ENCODE results near the gene ZBTB5. TPM values are rescaled to one million over a fixed set of nuclear protein-coding genes. Genes with fewer than 3 reads are reported as not detected.

ZBTB5 gene
- total and polyA plus RNA-seq, 2 donors from 2014 or later: 6.1 to 14.1 TPM

DNA sequence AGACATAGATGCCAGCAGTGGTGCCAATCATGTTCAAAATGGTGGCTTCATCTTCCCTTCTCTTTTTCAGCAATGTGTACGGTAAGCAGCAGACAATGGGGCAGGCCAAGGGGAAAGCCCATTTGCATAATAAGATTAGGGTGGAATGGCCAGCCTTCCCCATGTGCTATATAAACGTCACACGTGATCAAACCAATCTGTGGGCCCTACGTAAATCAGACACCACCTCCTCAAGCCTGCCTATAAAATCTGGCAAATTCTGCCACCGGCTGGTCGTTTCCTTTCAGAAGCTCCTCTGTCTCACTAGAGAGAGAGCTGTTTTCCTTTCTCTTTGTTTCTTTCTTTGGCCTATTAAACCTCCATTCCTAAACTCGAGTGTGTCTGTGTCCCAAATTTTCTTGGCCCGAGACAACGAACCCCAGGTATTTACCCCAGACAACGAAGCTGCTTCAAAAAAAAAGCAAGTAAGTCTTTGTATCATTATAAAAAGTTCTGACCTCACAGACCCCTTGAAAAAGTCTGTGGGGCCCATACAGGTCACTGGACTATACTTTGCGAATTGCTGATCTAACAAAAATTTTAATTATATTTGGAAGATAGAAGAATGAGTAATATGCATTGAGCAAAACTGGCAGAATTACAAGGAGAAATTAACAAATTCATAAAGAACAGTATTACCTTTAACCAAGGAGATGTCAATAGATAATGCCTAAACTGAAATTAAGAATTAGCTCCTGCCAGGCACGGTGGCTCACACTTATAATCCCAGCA lies 15.2 kb downstream of the ZBTB5 start:
- Histone ChIP-seq H3K4me3 (ENCODE audit: low read length in 3 of 3) (no peak overlapping the region), H3K27me3 (ENCODE audit: control insufficient read depth, insufficient read depth, low read length) (no peaks in the 10 kb centered on the region), H3K4me1 (ENCODE audit: control insufficient read depth in 2 of 3, insufficient read depth in 2 of 3, low read depth in 1 of 3, low read length in 3 of 3) (peaks cover 0 to 14% (median 11%) of the 10 kb centered on the region in 3 donors), H3K9ac (ENCODE audit: low read length in 3 of 3) (no peak overlapping the region), H3K27ac (ENCODE audit: low read depth in 2 of 2, low read length in 2 of 2) (no peak overlapping the region), H3K36me3 (ENCODE audit: control insufficient read depth in 2 of 3, insufficient read depth in 3 of 3, low read length in 3 of 3) (no peaks in the 10 kb centered on the region), H3K9me3 (ENCODE audit: control insufficient read depth in 2 of 3, insufficient read depth in 1 of 3, low read length in 3 of 3) (peaks cover 0 to under 1% (median 0%) of the 10 kb centered on the region in 3 donors)
- no peak for DNase-seq
- TF ChIP-seq CTCF (IDR thresholded peaks at IDR 0.05; ENCODE audit: borderline replicate concordance, extremely low read depth, insufficient read depth): no peak
- FAIRE-seq: no peak
- intact Hi-C loops (cut with DNase I): no loop called here

GRCh38 chr9:37447111-37447510 lies 18.1 kb downstream of the ZBTB5 start:
- Histone ChIP-seq H3K9me3 (ENCODE audit: control insufficient read depth in 2 of 3, insufficient read depth in 1 of 3, low read length in 3 of 3) (no peaks in the 10 kb centered on the region), H3K4me3 (ENCODE audit: low read length in 3 of 3) (no peak overlapping the region), H3K27ac (ENCODE audit: low read depth in 2 of 2, low read length in 2 of 2) (no peak overlapping the region), H3K9ac (ENCODE audit: low read length in 3 of 3) (no peak overlapping the region), H3K27me3 (ENCODE audit: control insufficient read depth, insufficient read depth, low read length) (no peaks in the 10 kb centered on the region), H3K4me1 (ENCODE audit: control insufficient read depth in 2 of 3, insufficient read depth in 2 of 3, low read depth in 1 of 3, low read length in 3 of 3) (peaks cover 0 to 5% (median 2%) of the 10 kb centered on the region in 3 donors), H3K36me3 (ENCODE audit: control insufficient read depth in 2 of 3, insufficient read depth in 3 of 3, low read length in 3 of 3) (peaks cover 2 to 4% (median 3%) of the 10 kb centered on the region in 3 donors)
- no peak for TF ChIP-seq CTCF (IDR thresholded peaks at IDR 0.05; ENCODE audit: borderline replicate concordance, extremely low read depth, insufficient read depth)
- DNase-seq (no peak), FAIRE-seq (no peak)
- intact Hi-C loops (cut with DNase I): no loop called here

GRCh38 chr9:37446401-37446800 lies 18.8 kb downstream of the ZBTB5 start:
- H3K9me3 ChIP-seq (ENCODE audit: control insufficient read depth in 2 of 3, insufficient read depth in 1 of 3, low read length in 3 of 3): no peaks in the 10 kb centered on the region
- peaks cover 0 to 2% (median 0%) of the 10 kb centered on the region in 3 donors for H3K4me1 ChIP-seq (ENCODE audit: control insufficient read depth in 2 of 3, insufficient read depth in 2 of 3, low read depth in 1 of 3, low read length in 3 of 3)
- DNase-seq (no peak), FAIRE-seq (no peak)
- no peaks in the 10 kb centered on the region for H3K27me3 ChIP-seq (ENCODE audit: control insufficient read depth, insufficient read depth, low read length)
- no peak overlapping the region for H3K4me3 ChIP-seq (ENCODE audit: low read length in 3 of 3)
- no peak for TF ChIP-seq CTCF (IDR thresholded peaks at IDR 0.05; ENCODE audit: borderline replicate concordance, extremely low read depth, insufficient read depth)
- H3K27ac ChIP-seq (ENCODE audit: low read depth in 2 of 2, low read length in 2 of 2): no peak overlapping the region
- H3K9ac ChIP-seq (ENCODE audit: low read length in 3 of 3): no peak overlapping the region
- peaks cover 4 to 9% (median 9%) of the 10 kb centered on the region in 3 donors for H3K36me3 ChIP-seq (ENCODE audit: control insufficient read depth in 2 of 3, insufficient read depth in 3 of 3, low read length in 3 of 3)
- intact Hi-C loops (cut with DNase I): no loop called here

All from kidney (tissue), 14 donors.